GM12878 (cell line): ENCODE data around the gene NDUFAB1. TPM values are rescaled to one million over a fixed set of nuclear protein-coding genes. Genes with fewer than 3 reads are reported as not detected.

Experiments used
- ATAC-seq: fragments of 200-7000 bp; cut with Tn5 transposase; 3 replicates; pipeline ENCODE4 v1.9.1; 2020; ENCODE audit warnings: mild to moderate bottlenecking, moderate library complexity
- BruUV-seq: library from RNA; stranded (reverse); fragments of 400-500 nt; replicated peaks from 2 replicates; lab custom pipeline; 2021; lab: Mats Ljungman, UMichigan
- CTCF ChIA-PET: fragments of 300-600 bp; sonication (Branson Sonifier 250); formaldehyde crosslinking; extraction: SDS; loops from one replicate; lab custom pipeline; 2021; ENCODE audit warnings: inconsistent platforms; lab: Yijun Ruan, JAX
- POLR2A ChIA-PET: fragments of 350-600 bp; formaldehyde crosslinking; extraction: SDS; loops from one replicate; lab custom pipeline; 2021; ENCODE audit warnings: inconsistent platforms; lab: Charles Lee
- RAD21 ChIA-PET: fragments of 300-600 bp; sonication (Branson Sonifier 250); formaldehyde crosslinking; loops from one replicate; lab custom pipeline; 2023; ENCODE audit warnings: antibody characterized with exemption; ENCODE audit not compliant: unreplicated experiment; lab: Charles Lee
- SMC1A ChIA-PET: fragments of 300-600 bp; sonication (Branson Sonifier 250); formaldehyde crosslinking; loops from one replicate; lab custom pipeline; 2023; ENCODE audit not compliant: unreplicated experiment, uncharacterized antibody; lab: Charles Lee
- DNase-seq: peaks from one replicate; pipeline ENCODE4 v3.0.0-alpha.2; 2011; ENCODE audit warnings: low read depth, low spot score
- FAIRE-seq: peaks from 3 replicates; lab custom pipeline; 2011; peaks lifted over from hg19 to GRCh38; lab: Jason Lieb, UNC
- H2AFZ ChIP-seq: 2 replicates; pipeline ENCODE4 v1.6.0; 2011; ENCODE audit warnings: low read depth, low read length, control low read depth; ENCODE audit not compliant: control insufficient read depth
- H3K27ac ChIP-seq: 2 replicates; pipeline ENCODE4 v1.5.1; 2011; ENCODE audit warnings: control low read depth; ENCODE audit not compliant: control insufficient read depth, insufficient read depth
- H3K27me3 ChIP-seq, 2 experiments: replicated peaks in 1 of 2; 2 replicates each; pipeline versions ENCODE4 v1.6.0 to v1.6.1; 2011; ENCODE audit warnings: low read length in 1 of 2; ENCODE audit not compliant: control insufficient read depth in 2 of 2, insufficient read depth in 2 of 2
- H3K36me3 ChIP-seq, 2 experiments: 2 replicates each; pipeline ENCODE4 v1.5.1; 2011; ENCODE audit warnings: low read length in 1 of 2; ENCODE audit not compliant: control insufficient read depth in 2 of 2, insufficient read depth in 2 of 2
- H3K4me1 ChIP-seq: 2 replicates; pipeline ENCODE4 v1.6.1; 2011; ENCODE audit warnings: mild to moderate bottlenecking, low read length, moderate library complexity, mixed read lengths; ENCODE audit not compliant: control insufficient read depth, insufficient read depth
- H3K4me2 ChIP-seq: 2 replicates; pipeline ENCODE4 v1.6.0; 2011; ENCODE audit warnings: control low read depth; ENCODE audit not compliant: control insufficient read depth, insufficient read depth
- H3K4me3 ChIP-seq: fragments of 200-600 bp; sonication (generic); 2 replicates; pipeline ENCODE4 v1.5.1; 2016
- H3K79me2 ChIP-seq: 2 replicates; pipeline ENCODE4 v1.6.0; 2011; ENCODE audit warnings: low read length; ENCODE audit not compliant: control insufficient read depth, insufficient read depth
- H3K9ac ChIP-seq: 2 replicates; pipeline ENCODE4 v1.8.0; 2011; ENCODE audit warnings: low read length, control low read depth, mixed read lengths; ENCODE audit not compliant: control insufficient read depth, insufficient read depth
- H3K9me3 ChIP-seq: replicated peaks from 3 replicates; pipeline ENCODE4 v1.5.1; 2011; ENCODE audit warnings: mild to moderate bottlenecking, low read length; ENCODE audit not compliant: control insufficient read depth, insufficient read depth
- H4K20me1 ChIP-seq: 2 replicates; pipeline ENCODE4 v1.6.0; 2011; ENCODE audit not compliant: control insufficient read depth, insufficient read depth
- HDGF ChIP-seq: fragments of 450-650 bp; IDR thresholded peaks from 2 replicates; pipeline ENCODE4 v1.6.1; 2016; ENCODE audit warnings: antibody characterized with exemption
- SRF ChIP-seq, 2 experiments: IDR thresholded peaks; 2 replicates each; pipeline ENCODE4 v1.6.1; 2011; ENCODE audit warnings: low read depth in 2 of 2, low read length in 2 of 2, mild to moderate bottlenecking in 1 of 2, moderate library complexity in 1 of 2
- TCF12 ChIP-seq: IDR thresholded peaks from 2 replicates; pipeline ENCODE4 v1.6.1; 2011; ENCODE audit warnings: low read depth, mild to moderate bottlenecking, low read length
- ZNF622 ChIP-seq: fragments of 450-650 bp; IDR thresholded peaks from 2 replicates; pipeline ENCODE4 v1.6.1; 2017; ENCODE audit warnings: mild to moderate bottlenecking, inconsistent platforms
- WGBS: methylation state at CpG from one replicate; pipeline ENCODE4 v1.1.6; 2016; ENCODE audit warnings: low lambda C conversion rate; ENCODE audit not compliant: insufficient replicate concordance, insufficient coverage; ENCODE audit errors: missing lambda C conversion rate; 5-methylcytosine and 5-hydroxymethylcytosine counted together
- in situ Hi-C: fragments of 300-500 bp; cut with MboI; formaldehyde crosslinking; loops from 9 replicates; pipeline ENCODE4 v1.14.3; 2018; ENCODE audit warnings: mixed read lengths
- intact Hi-C: fragments of 100-400 bp; cut with micrococcal nuclease; formaldehyde crosslinking; loops from one replicate; pipeline ENCODE4 v1.14.2; 2022; ENCODE audit not compliant: unreplicated experiment
- polyA plus RNA-seq, 11 experiments: library from polyadenylated mRNA; depleted of rRNA in 4 of 11; unstranded in 6 of 11; stranded (reverse) in 5 of 11; fragments of >200 nt; fragmentation: Nextera tagmentation in 4 of 11; fragmentation: Illumina TruSeq in 1 of 11; extraction: Ambion mirVana in 4 of 11; extraction: Trizol in 1 of 11; gene quantifications; 1 replicate in 1 of 11; 2 replicates in 10 of 11; pipeline versions ENCODE4 v1.2.1 to v1.2.3, GENCODE V29; 2011 to 2016; ENCODE audit warnings: inconsistent platforms in 2 of 11, missing spikeins in 2 of 11, low read depth in 1 of 11
- total RNA-seq, 4 experiments: library from RNA; depleted of rRNA in 3 of 4; stranded (reverse); fragments of >200 nt in 3 of 4; fragmentation: Illumina TruSeq in 1 of 4; extraction: Trizol in 1 of 4; gene quantifications; 2 replicates each; pipeline versions ENCODE4 v1.2.1 to v1.2.3, GENCODE V29; 2013 to 2021

Gene NDUFAB1
- total and polyA plus RNA-seq, 10 of the 15 experiments (the other 5 are each of a cell fraction or from before 2014, with no cell fraction given) = 79.9 to 584 (median 231) TPM

- DNase-seq (no peak), FAIRE-seq (no peak), ATAC-seq (no peak)
- Histone ChIP-seq H3K9me3 (no peaks in the 10 kb centered on the region), H3K9ac (no peak overlapping the region), H3K79me2 (no peaks in the 10 kb centered on the region), H3K36me3 (peaks cover 24 to 40% of the 10 kb centered on the region in 2 experiments), H4K20me1 (no peaks in the 10 kb centered on the region; the same call in 1 of the 2 replicates), H3K4me1 (no peaks in the 10 kb centered on the region), H2AFZ (no peak overlapping the region), H3K4me2 (no peak overlapping the region), H3K4me3 (no peak overlapping the region), H3K27me3 (no peaks in the 10 kb centered on the region), H3K27ac (no peak overlapping the region)
- ChIA-PET SMC1A (no interaction called here), POLR2A (no interaction called here), CTCF (no interaction called here), RAD21 (no interaction called here)
- intact Hi-C loops (no loop called here), in situ Hi-C loops (no loop called here)
- TF ChIP-seq ZNF622 = no peak
- TF ChIP-seq TCF12 = no peak
- no peak for TF ChIP-seq HDGF
- no peak for TF ChIP-seq SRF (IDR thresholded peaks at IDR 0.05; ENCODE audit: low read depth in 2 of 2, low read length in 2 of 2)
- WGBS = 100% methylated on average over 1 of the region's 1 CpG
- no TSS peak for BruUV-seq
These were observed 63.7 kb downstream of the NDUFAB1 start for GRCh38 chr16:23532448-23532847.

Other genes with a start within 250 kb of the NDUFAB1 start
Only the 7 nearest of the 10 such genes appear.
- 57.9 and 62.0 TPM in 2 replicates for gene GGA2, start 85.8 kb downstream of the NDUFAB1 start, total RNA-seq (2014; rRNA removed)
- 56.8 and 56.9 TPM in 2 replicates for gene GGA2, start 85.8 kb downstream of the NDUFAB1 start, total RNA-seq (2014; rRNA removed; fragmentation: Illumina TruSeq; extraction: Trizol)
- gene GGA2, start 85.8 kb downstream of the NDUFAB1 start, total RNA-seq (2021) = 106 and 113 TPM in 2 replicates
- 105 and 145 TPM in 2 replicates for gene GGA2, start 85.8 kb downstream of the NDUFAB1 start, polyA plus RNA-seq (2011; rRNA removed)
- gene GGA2, start 85.8 kb downstream of the NDUFAB1 start, polyA plus RNA-seq (2014; fragmentation: Illumina TruSeq; extraction: Trizol) = 153 and 192 TPM in 2 replicates
- gene GGA2, start 85.8 kb downstream of the NDUFAB1 start, polyA plus RNA-seq (2014; fragmentation: Nextera tagmentation; extraction: Ambion mirVana) = 10 to 100 TPM; 14.1 to 21.5 TPM
- 75.1 and 77.2 TPM in 2 replicates for gene GGA2, start 85.8 kb downstream of the NDUFAB1 start, polyA plus RNA-seq (2014; rRNA removed)
- gene GGA2, start 85.8 kb downstream of the NDUFAB1 start, polyA plus RNA-seq (2016; fragmentation: Nextera tagmentation; extraction: Ambion mirVana) = 10 to 100 TPM; 96.0 to 97.1 TPM
- gene EARS2, start 39.0 kb downstream of the NDUFAB1 start, total RNA-seq (2014; rRNA removed) = 38.0 and 39.0 TPM in 2 replicates
- 36.7 TPM in 2 replicates for gene EARS2, start 39.0 kb downstream of the NDUFAB1 start, total RNA-seq (2014; rRNA removed; fragmentation: Illumina TruSeq; extraction: Trizol)
- gene EARS2, start 39.0 kb downstream of the NDUFAB1 start, total RNA-seq (2021) = 28.8 and 32.1 TPM in 2 replicates
- 63.0 and 65.9 TPM in 2 replicates for gene EARS2, start 39.0 kb downstream of the NDUFAB1 start, polyA plus RNA-seq (2011; rRNA removed)
- 41.3 and 47.9 TPM in 2 replicates for gene EARS2, start 39.0 kb downstream of the NDUFAB1 start, polyA plus RNA-seq (2014; fragmentation: Illumina TruSeq; extraction: Trizol)
- gene EARS2, start 39.0 kb downstream of the NDUFAB1 start, polyA plus RNA-seq (2014; fragmentation: Nextera tagmentation; extraction: Ambion mirVana) = 10 to 100 TPM; 12.9 to 27.0 TPM
- 27.3 and 39.8 TPM in 2 replicates for gene EARS2, start 39.0 kb downstream of the NDUFAB1 start, polyA plus RNA-seq (2014; rRNA removed)
- gene EARS2, start 39.0 kb downstream of the NDUFAB1 start, polyA plus RNA-seq (2016; fragmentation: Nextera tagmentation; extraction: Ambion mirVana) = 10 to 100 TPM; 31.0 to 34.8 TPM
- gene UBFD1, start 38.6 kb downstream of the NDUFAB1 start, total RNA-seq (2014; rRNA removed) = 31.3 and 38.3 TPM in 2 replicates
- 18.1 and 19.0 TPM in 2 replicates for gene UBFD1, start 38.6 kb downstream of the NDUFAB1 start, total RNA-seq (2014; rRNA removed; fragmentation: Illumina TruSeq; extraction: Trizol)
- gene UBFD1, start 38.6 kb downstream of the NDUFAB1 start, total RNA-seq (2021) = 45.8 and 48.5 TPM in 2 replicates
- gene UBFD1, start 38.6 kb downstream of the NDUFAB1 start, polyA plus RNA-seq (2011; rRNA removed) = 37.6 and 41.9 TPM in 2 replicates
- gene UBFD1, start 38.6 kb downstream of the NDUFAB1 start, polyA plus RNA-seq (2014; fragmentation: Illumina TruSeq; extraction: Trizol) = 23.4 and 23.7 TPM in 2 replicates
- gene UBFD1, start 38.6 kb downstream of the NDUFAB1 start, polyA plus RNA-seq (2014; fragmentation: Nextera tagmentation; extraction: Ambion mirVana) = 1 to 10 TPM; 7.3 to 7.9 TPM
- gene UBFD1, start 38.6 kb downstream of the NDUFAB1 start, polyA plus RNA-seq (2014; rRNA removed) = 31.1 and 40.7 TPM in 2 replicates
- 10 to 100 TPM; 33.2 to 38.6 TPM for gene UBFD1, start 38.6 kb downstream of the NDUFAB1 start, polyA plus RNA-seq (2016; fragmentation: Nextera tagmentation; extraction: Ambion mirVana)
- gene PALB2, start 45.0 kb upstream of the NDUFAB1 start, total RNA-seq (2014; rRNA removed) = 15.8 and 18.0 TPM in 2 replicates
- 23.4 and 23.8 TPM in 2 replicates for gene PALB2, start 45.0 kb upstream of the NDUFAB1 start, total RNA-seq (2014; rRNA removed; fragmentation: Illumina TruSeq; extraction: Trizol)
- gene PALB2, start 45.0 kb upstream of the NDUFAB1 start, total RNA-seq (2021) = 17.1 and 17.3 TPM in 2 replicates
- gene PALB2, start 45.0 kb upstream of the NDUFAB1 start, polyA plus RNA-seq (2011; rRNA removed) = 12.4 and 18.8 TPM in 2 replicates
- gene PALB2, start 45.0 kb upstream of the NDUFAB1 start, polyA plus RNA-seq (2014; fragmentation: Illumina TruSeq; extraction: Trizol) = 18.7 and 22.6 TPM in 2 replicates
- gene PALB2, start 45.0 kb upstream of the NDUFAB1 start, polyA plus RNA-seq (2014; fragmentation: Nextera tagmentation; extraction: Ambion mirVana) = 10 to 100 TPM in 1 of 2 experiments, 1 to 10 TPM in 1; 9.2 to 15.1 TPM
- gene PALB2, start 45.0 kb upstream of the NDUFAB1 start, polyA plus RNA-seq (2014; rRNA removed) = 12.2 and 17.8 TPM in 2 replicates
- gene PALB2, start 45.0 kb upstream of the NDUFAB1 start, polyA plus RNA-seq (2016; fragmentation: Nextera tagmentation; extraction: Ambion mirVana) = 10 to 100 TPM; 22.4 to 24.6 TPM
- gene DCTN5, start 45.1 kb upstream of the NDUFAB1 start, total RNA-seq (2014; rRNA removed) = 49.1 and 61.9 TPM in 2 replicates
- 66.6 and 69.3 TPM in 2 replicates for gene DCTN5, start 45.1 kb upstream of the NDUFAB1 start, total RNA-seq (2014; rRNA removed; fragmentation: Illumina TruSeq; extraction: Trizol)
- gene DCTN5, start 45.1 kb upstream of the NDUFAB1 start, total RNA-seq (2021) = 84.7 and 86.6 TPM in 2 replicates
- 153 and 159 TPM in 2 replicates for gene DCTN5, start 45.1 kb upstream of the NDUFAB1 start, polyA plus RNA-seq (2011; rRNA removed)
- gene DCTN5, start 45.1 kb upstream of the NDUFAB1 start, polyA plus RNA-seq (2014; fragmentation: Illumina TruSeq; extraction: Trizol) = 97.1 and 108 TPM in 2 replicates
- gene DCTN5, start 45.1 kb upstream of the NDUFAB1 start, polyA plus RNA-seq (2014; fragmentation: Nextera tagmentation; extraction: Ambion mirVana) = 10 to 100 TPM; 69.2 to 72.5 TPM
- gene DCTN5, start 45.1 kb upstream of the NDUFAB1 start, polyA plus RNA-seq (2014; rRNA removed) = 66.4 and 76.2 TPM in 2 replicates
- 100 to 1,000 TPM; 123 to 126 TPM for gene DCTN5, start 45.1 kb upstream of the NDUFAB1 start, polyA plus RNA-seq (2016; fragmentation: Nextera tagmentation; extraction: Ambion mirVana)
- 67.2 and 79.9 TPM in 2 replicates for gene PLK1, start 82.6 kb upstream of the NDUFAB1 start, total RNA-seq (2014; rRNA removed)
- 23.4 and 27.3 TPM in 2 replicates for gene PLK1, start 82.6 kb upstream of the NDUFAB1 start, total RNA-seq (2014; rRNA removed; fragmentation: Illumina TruSeq; extraction: Trizol)
- 120 and 124 TPM in 2 replicates for gene PLK1, start 82.6 kb upstream of the NDUFAB1 start, total RNA-seq (2021)
- 31.1 and 59.2 TPM in 2 replicates for gene PLK1, start 82.6 kb upstream of the NDUFAB1 start, polyA plus RNA-seq (2011; rRNA removed)
- gene PLK1, start 82.6 kb upstream of the NDUFAB1 start, polyA plus RNA-seq (2014; fragmentation: Illumina TruSeq; extraction: Trizol) = 145 and 189 TPM in 2 replicates
- gene PLK1, start 82.6 kb upstream of the NDUFAB1 start, polyA plus RNA-seq (2014; fragmentation: Nextera tagmentation; extraction: Ambion mirVana) = 10 to 100 TPM; 11.3 to 19.5 TPM
- gene PLK1, start 82.6 kb upstream of the NDUFAB1 start, polyA plus RNA-seq (2014; rRNA removed) = 89.2 and 107 TPM in 2 replicates
- gene PLK1, start 82.6 kb upstream of the NDUFAB1 start, polyA plus RNA-seq (2016; fragmentation: Nextera tagmentation; extraction: Ambion mirVana) = 100 to 1,000 TPM; 184 to 191 TPM
- 0.51 and 0.71 TPM in 2 replicates for gene ERN2, start 116.9 kb upstream of the NDUFAB1 start, total RNA-seq (2014; rRNA removed)
- 0.09 and 0.36 TPM in 2 replicates for gene ERN2, start 116.9 kb upstream of the NDUFAB1 start, total RNA-seq (2014; rRNA removed; fragmentation: Illumina TruSeq; extraction: Trizol)
- 0.11 and 0.95 TPM in 2 replicates for gene ERN2, start 116.9 kb upstream of the NDUFAB1 start, total RNA-seq (2021)
- 0.14 TPM in 1 of 2 replicates, not detected in the other for gene ERN2, start 116.9 kb upstream of the NDUFAB1 start, polyA plus RNA-seq (2011; rRNA removed)
- gene ERN2, start 116.9 kb upstream of the NDUFAB1 start, polyA plus RNA-seq (2014; fragmentation: Illumina TruSeq; extraction: Trizol) = not detected in 2 replicates
- not detected for gene ERN2, start 116.9 kb upstream of the NDUFAB1 start, polyA plus RNA-seq (2014; fragmentation: Nextera tagmentation; extraction: Ambion mirVana)
- 0.46 TPM in 1 of 2 replicates, not detected in the other for gene ERN2, start 116.9 kb upstream of the NDUFAB1 start, polyA plus RNA-seq (2014; rRNA removed)
- under 1 TPM in 1 of 2 experiments, not detected in 1; 0.06 TPM for gene ERN2, start 116.9 kb upstream of the NDUFAB1 start, polyA plus RNA-seq (2016; fragmentation: Nextera tagmentation; extraction: Ambion mirVana)